Uterus (tissue), 4 donors: ENCODE results near the gene CRISP1. TPM values are rescaled to one million over a fixed set of nuclear protein-coding genes. Genes with fewer than 3 reads are reported as not detected.
"Not testable (repeated sequence)": the region's sequence is repeated elsewhere in the genome, so short reads cannot be mapped to it uniquely, and the experiment has no call there.

Experiments used
- DNase-seq, 2 donors: peaks; one replicate each; pipeline ENCODE4 v3.0.0-alpha.2; 2019 to 2020
- H3K27ac ChIP-seq, 2 donors: fragments of 200-600 bp; sonication (generic); 1 replicate in 1 of 2; 2 replicates in 1 of 2; pipeline ENCODE4 v1.5.1; 2016 to 2018
- H3K27me3 ChIP-seq, 2 donors: fragments of 200-600 bp; sonication (generic); one replicate each; pipeline ENCODE4 v1.5.1; 2018 to 2019; ENCODE audit warnings: control low read depth in 1 of 2
- H3K36me3 ChIP-seq, 2 donors: fragments of 200-600 bp; sonication (generic); one replicate each; pipeline ENCODE4 v1.5.1; 2019; ENCODE audit warnings: control low read depth in 1 of 2
- H3K4me1 ChIP-seq, 2 donors: fragments of 200-600 bp; sonication (generic); one replicate each; pipeline ENCODE4 v1.5.1; 2018 to 2019; ENCODE audit warnings: control low read depth in 1 of 2
- H3K4me3 ChIP-seq, 2 donors: fragments of 200-600 bp; sonication (generic); 1 replicate in 1 of 2; 2 replicates in 1 of 2; pipeline ENCODE4 v1.5.1; 2018 to 2019; ENCODE audit warnings: mild to moderate bottlenecking in 1 of 2
- H3K9me3 ChIP-seq, 2 donors: fragments of 200-600 bp; sonication (generic); one replicate each; pipeline ENCODE4 v1.5.1; 2019; ENCODE audit warnings: control low read depth in 1 of 2
- POLR2A ChIP-seq, 2 donors: fragments of 450-650 bp; IDR thresholded peaks; one replicate each; pipeline ENCODE4 v1.6.1; 2016; ENCODE audit warnings: antibody characterized with exemption in 2 of 2, mild to moderate bottlenecking in 1 of 2, moderate library complexity in 1 of 2
- intact Hi-C: fragments of 100-400 bp; cut with DNase I; formaldehyde crosslinking; loops from one replicate; pipeline ENCODE4 v1.15.1; 2023; ENCODE audit warnings: low total_unique reads
- total RNA-seq, 4 donors: library from RNA; depleted of rRNA in 3 of 4; stranded (reverse); fragments of >200 nt in 3 of 4; gene quantifications; one replicate each; pipeline versions ENCODE4 v1.1.0 to v1.2.4, GENCODE V29; 2014 to 2023
- TF ChIP-seq, protein P1 (sequence below), 4 experiments: fragments of 200-600 bp in 2 of 4; fragments of 450-650 bp in 2 of 4; sonication (generic) in 2 of 4; IDR thresholded peaks; one replicate each; pipeline ENCODE4 v1.5.1; 2016 to 2019; ENCODE audit warnings: antibody characterized with exemption in 4 of 4, mild to moderate bottlenecking in 2 of 4, moderate library complexity in 1 of 4
- donor health status: DM: yes; HTN: yes; CAD: no.

Gene CRISP1
- total RNA-seq, 4 donors from 2014 or later, result not detected

DNA sequence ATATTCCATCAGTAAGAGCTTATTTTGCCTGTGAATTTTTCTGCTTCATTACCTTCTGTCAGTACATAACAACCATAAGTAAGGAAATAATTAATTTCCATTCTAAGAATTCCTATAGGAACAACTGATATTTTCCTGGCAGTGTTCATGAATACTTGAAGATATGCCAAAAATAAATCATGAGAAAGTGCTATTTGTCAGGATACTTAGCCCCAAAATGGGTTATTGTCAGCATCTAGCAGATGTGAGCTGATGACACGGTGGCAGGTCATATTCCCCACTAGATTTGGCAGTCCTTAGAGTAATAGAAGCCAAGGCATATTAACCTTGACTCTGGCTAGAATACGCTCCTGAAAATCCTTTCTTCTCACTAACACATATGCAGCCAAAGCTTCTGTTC is 43.2 kb upstream of the CRISP1 start:
- Histone ChIP-seq H3K27ac (no peak overlapping the region), H3K4me3 (no peak overlapping the region), H3K4me1 (no peaks in the 10 kb centered on the region), H3K36me3 (no peaks in the 10 kb centered on the region), H3K27me3 (no peaks in the 10 kb centered on the region), H3K9me3 (no peaks in the 10 kb centered on the region)
- DNase-seq, result no peak
- TF ChIP-seq POLR2A (IDR thresholded peaks at IDR 0.05), result no peak
- TF ChIP-seq, protein P1, sequence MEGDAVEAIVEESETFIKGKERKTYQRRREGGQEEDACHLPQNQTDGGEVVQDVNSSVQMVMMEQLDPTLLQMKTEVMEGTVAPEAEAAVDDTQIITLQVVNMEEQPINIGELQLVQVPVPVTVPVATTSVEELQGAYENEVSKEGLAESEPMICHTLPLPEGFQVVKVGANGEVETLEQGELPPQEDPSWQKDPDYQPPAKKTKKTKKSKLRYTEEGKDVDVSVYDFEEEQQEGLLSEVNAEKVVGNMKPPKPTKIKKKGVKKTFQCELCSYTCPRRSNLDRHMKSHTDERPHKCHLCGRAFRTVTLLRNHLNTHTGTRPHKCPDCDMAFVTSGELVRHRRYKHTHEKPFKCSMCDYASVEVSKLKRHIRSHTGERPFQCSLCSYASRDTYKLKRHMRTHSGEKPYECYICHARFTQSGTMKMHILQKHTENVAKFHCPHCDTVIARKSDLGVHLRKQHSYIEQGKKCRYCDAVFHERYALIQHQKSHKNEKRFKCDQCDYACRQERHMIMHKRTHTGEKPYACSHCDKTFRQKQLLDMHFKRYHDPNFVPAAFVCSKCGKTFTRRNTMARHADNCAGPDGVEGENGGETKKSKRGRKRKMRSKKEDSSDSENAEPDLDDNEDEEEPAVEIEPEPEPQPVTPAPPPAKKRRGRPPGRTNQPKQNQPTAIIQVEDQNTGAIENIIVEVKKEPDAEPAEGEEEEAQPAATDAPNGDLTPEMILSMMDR (IDR thresholded peaks at IDR 0.05), result no peak
- intact Hi-C loops, result no loop called here

DNA sequence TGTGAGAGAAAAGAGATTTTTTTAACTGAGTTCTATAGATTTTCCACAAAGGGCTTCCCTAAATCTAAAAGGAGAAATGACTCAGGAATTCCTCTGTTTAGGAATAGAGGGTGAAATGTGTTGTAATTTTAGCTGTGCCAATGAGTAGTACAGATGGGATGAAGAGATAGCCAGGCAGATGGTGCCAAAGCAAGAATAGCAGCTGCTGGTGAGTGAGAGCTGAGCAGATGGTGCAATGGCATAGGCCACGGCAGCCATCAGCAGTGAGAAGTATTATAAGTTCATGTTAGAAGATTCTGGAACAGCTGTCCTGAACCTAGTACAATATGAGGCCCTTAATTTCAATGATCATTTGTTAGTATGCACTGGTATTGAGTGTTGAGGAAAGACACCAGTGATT is 40.2 kb upstream of the CRISP1 start:
- Histone ChIP-seq H3K36me3 (no peaks in the 10 kb centered on the region), H3K4me3 (no peak overlapping the region), H3K27ac (no peak overlapping the region), H3K4me1 (no peaks in the 10 kb centered on the region), H3K27me3 (no peaks in the 10 kb centered on the region), H3K9me3 (no peaks in the 10 kb centered on the region)
- TF ChIP-seq, protein P1 (IDR thresholded peaks at IDR 0.05), result no peak
- no peak for TF ChIP-seq POLR2A (IDR thresholded peaks at IDR 0.05)
- DNase-seq, result no peak
- intact Hi-C loops, result no loop called here

DNA sequence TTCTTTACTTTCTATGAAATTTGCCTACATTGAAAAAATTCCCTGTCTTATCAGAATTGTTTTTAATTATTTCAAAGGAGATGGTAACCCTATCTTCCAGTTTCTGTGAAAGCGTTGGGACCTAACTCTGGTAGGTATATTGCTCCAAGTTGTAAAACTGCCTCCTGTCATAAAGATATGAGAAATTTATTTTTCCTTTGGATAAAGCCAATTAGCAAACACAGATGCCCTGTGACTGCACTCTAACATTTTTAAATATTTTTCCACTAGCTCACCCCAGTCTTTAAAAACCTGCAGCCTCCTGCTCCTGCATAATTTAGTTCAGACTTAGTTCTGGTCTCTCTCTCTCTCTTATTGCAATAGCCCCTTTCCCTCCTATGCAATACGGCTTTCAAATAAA is 39.0 kb upstream of the CRISP1 start:
- intact Hi-C loops, result no loop called here
- Histone ChIP-seq H3K9me3 (no peaks in the 10 kb centered on the region), H3K36me3 (no peaks in the 10 kb centered on the region), H3K27ac (no peak overlapping the region), H3K4me1 (no peaks in the 10 kb centered on the region), H3K27me3 (no peaks in the 10 kb centered on the region), H3K4me3 (no peak overlapping the region)
- TF ChIP-seq, protein P1 (IDR thresholded peaks at IDR 0.05), result no peak
- no peak for TF ChIP-seq POLR2A (IDR thresholded peaks at IDR 0.05)
- no peak for DNase-seq

DNA sequence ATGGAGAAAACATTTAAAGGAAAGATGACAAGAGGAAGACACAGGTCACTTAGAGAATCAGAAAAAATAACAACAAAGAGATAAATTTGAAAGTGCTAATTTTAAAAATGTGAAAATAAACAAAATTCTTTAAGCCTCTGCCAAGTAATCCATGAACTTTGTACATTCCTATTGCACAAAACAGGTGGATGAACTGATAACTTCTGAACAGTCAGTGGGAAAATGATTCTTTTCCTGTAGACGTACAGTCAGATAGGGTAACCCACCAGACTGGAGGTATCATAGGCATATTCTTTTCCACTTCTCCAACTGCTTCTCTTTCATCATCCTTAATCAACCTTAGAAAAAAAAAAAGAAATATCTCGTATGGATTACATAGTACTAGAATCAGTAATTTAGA is 36.5 kb upstream of the CRISP1 start:
- intact Hi-C loops, result no loop called here
- no peak for TF ChIP-seq POLR2A (IDR thresholded peaks at IDR 0.05)
- TF ChIP-seq, protein P1 (IDR thresholded peaks at IDR 0.05), result no peak
- no peak overlapping the region for H3K4me3 ChIP-seq

DNA sequence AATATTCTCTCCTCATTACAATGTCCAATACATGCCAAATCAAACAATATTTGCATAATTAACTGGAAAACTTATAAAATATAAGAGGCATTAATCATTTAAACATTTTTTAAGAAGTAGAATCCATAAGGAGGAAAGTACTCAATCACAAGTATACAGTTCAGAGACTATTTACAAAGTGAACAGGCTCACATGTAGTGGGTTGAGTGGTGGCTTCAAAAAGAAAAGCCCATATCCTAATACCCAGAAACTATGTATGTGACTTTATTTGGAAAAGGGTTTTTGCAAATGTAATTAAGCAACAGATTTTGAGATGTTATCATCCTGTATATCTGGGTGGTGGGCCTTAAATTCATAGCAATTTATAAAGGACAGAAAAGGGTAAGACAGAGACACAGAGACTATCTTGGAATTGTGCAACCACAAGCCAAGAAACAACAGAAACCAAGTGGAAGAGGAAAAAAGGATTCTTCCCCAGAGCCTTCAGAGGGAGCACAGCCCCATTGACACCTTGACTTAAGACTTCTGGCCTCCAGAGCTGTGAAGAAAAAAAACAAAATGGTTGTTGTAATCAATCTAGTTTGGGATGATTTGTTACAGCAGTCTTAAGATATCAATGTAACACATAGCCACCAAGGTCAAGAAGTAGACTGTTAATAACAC is 32.7 kb upstream of the CRISP1 start:
- TF ChIP-seq POLR2A (IDR thresholded peaks at IDR 0.05), result no peak
- TF ChIP-seq, protein P1 (IDR thresholded peaks at IDR 0.05), result no peak
- no peak overlapping the region for H3K4me3 ChIP-seq
- H3K4me1 ChIP-seq, result no peaks in the 10 kb centered on the region
- intact Hi-C loops, result no loop called here
- H3K27me3 ChIP-seq, result no peaks in the 10 kb centered on the region
- H3K27ac ChIP-seq, result no peak overlapping the region
- DNase-seq, result no peak
- no peaks in the 10 kb centered on the region for H3K9me3 ChIP-seq
- no peaks in the 10 kb centered on the region for H3K36me3 ChIP-seq

More for the DNA sequence above, 36.5 kb upstream of the CRISP1 start:
- Histone ChIP-seq H3K4me1 (no peaks in the 10 kb centered on the region), H3K27ac (no peak overlapping the region), H3K27me3 (no peaks in the 10 kb centered on the region), H3K9me3 (no peaks in the 10 kb centered on the region), H3K36me3 (no peaks in the 10 kb centered on the region)
- DNase-seq, result no peak

DNA sequence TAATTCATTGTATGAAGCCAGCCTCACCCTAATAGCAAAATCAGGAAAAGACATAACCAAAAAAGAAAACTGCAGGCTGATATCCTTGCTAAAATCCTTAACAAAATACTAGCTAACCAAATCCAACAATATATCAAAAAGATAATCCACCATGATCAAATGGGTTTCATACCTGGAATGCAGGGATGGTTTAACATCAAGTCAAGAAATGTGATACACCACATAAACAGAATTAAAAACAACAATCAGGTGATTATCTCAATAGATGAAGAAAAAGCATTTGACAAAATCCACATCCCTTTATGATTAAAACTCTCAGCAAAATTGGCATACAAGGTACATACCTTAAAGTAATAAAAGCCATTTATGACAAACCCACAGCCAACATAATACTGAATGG is 29.2 kb upstream of the CRISP1 start:
- H3K27ac ChIP-seq, intact Hi-C loops, H3K4me1 ChIP-seq, H3K27me3 ChIP-seq, H3K4me3 ChIP-seq, DNase-seq, H3K36me3 ChIP-seq, H3K9me3 ChIP-seq: not testable (repeated sequence)
